Measurements from ENCODE around the gene CEP63. TPM values are rescaled to one million over a fixed set of nuclear protein-coding genes. Genes with fewer than 3 reads are reported as not detected.

CEP63 gene
- total RNA-seq, 2 experiments from 2014 or later, result 21.3 to 25.9 TPM

DNA sequence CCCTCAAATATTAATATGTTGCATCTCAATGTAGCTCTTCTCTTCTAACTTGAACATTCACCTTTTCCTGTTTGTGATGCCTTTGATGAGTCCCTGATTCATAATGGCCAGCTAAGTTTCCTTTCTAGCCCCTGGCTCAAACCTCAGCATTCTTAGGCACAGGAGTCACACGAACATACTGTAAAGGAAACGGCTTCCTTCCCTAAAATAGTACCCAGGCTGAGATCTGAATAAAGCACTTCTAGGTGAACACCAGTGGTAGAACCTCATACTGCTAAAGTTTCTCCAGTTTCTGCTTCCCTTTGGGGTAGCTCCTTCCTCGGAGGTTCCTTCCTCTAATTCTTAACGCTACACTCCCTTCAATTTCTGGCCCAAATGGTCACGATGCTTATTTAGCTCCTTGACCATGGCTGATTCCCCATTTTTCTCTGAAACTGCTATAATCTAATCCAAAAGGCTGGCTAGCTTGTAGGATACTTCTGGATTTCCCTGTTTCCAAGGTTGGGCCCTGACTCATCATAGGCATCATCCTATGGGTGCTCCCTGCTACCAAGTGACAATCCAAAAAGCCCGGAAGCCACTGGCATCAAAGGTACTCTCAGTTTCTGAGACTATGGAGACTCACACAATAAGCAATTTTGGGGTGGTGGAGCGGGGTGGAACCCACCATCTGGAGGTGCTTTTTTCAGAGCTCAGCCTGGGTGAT is 2.5 kb upstream of the CEP63 start:
- ATAC-seq, result no peak
- Mint-ChIP-seq H3K9me3 (ENCODE audit: low read depth) (no peaks in the 10 kb centered on the region), H3K27me3 (no peaks in the 10 kb centered on the region), H3K36me3 (ENCODE audit: low read depth) (peaks cover 43% of the 10 kb centered on the region), H3K4me1 (peaks cover 38% of the 10 kb centered on the region), H3K4me3 (peak overlapping the region; percentile 92), H3K27ac (peak overlapping the region; percentile 73)
- POLR2A ChIA-PET, result interaction anchor here (0.6 to 1.3 kb wide), 2 partner anchors 10 to 18 kb away, joined by 3 to 4 read pairs; no protein-coding TSS in a partner anchor
- no peak for DNase-seq
- intact Hi-C loops (cut with DNase I, micrococcal nuclease), result loop anchor here in 1 of 2 experiments (10.0 kb wide), 1 partner anchor 999 kb away; no protein-coding TSS in a partner anchor
- CTCF ChIA-PET, result interaction anchor here (1.0 to 5.7 kb wide), 8 partner anchors 9 to 285 kb away, joined by 3 to 44 read pairs (median 6); no protein-coding TSS in a partner anchor

GRCh38 chr3:134485075-134485717 is 661 bp upstream of the CEP63 start:
- Mint-ChIP-seq H3K4me3 (peak overlapping the region; percentile 92), H3K27ac (peak overlapping the region; percentile 98), H3K9me3 (ENCODE audit: low read depth) (no peaks in the 10 kb centered on the region), H3K4me1 (peaks cover 45% of the 10 kb centered on the region), H3K27me3 (no peaks in the 10 kb centered on the region), H3K36me3 (ENCODE audit: low read depth) (peaks cover 36% of the 10 kb centered on the region)
- intact Hi-C loops (cut with DNase I, micrococcal nuclease), result loop anchor here (1.0 to 10.0 kb wide), 10 partner anchors 235 to 1767 kb away; partner anchors contain the start of genes NPHP3 (in 1 of the 2), PCCB (in 1 of the 2), RYK (in 1 of the 2) and SRPRB (in 1 of the 2)
- peak; percentile 28 for DNase-seq
- peak; percentile 6 for ATAC-seq
- ChIA-PET CTCF (interaction anchor here (1.3 to 5.7 kb wide), 5 partner anchors 9 to 272 kb away, joined by 4 to 44 read pairs (median 11); no protein-coding TSS in a partner anchor), POLR2A (no interaction called here)

DNA sequence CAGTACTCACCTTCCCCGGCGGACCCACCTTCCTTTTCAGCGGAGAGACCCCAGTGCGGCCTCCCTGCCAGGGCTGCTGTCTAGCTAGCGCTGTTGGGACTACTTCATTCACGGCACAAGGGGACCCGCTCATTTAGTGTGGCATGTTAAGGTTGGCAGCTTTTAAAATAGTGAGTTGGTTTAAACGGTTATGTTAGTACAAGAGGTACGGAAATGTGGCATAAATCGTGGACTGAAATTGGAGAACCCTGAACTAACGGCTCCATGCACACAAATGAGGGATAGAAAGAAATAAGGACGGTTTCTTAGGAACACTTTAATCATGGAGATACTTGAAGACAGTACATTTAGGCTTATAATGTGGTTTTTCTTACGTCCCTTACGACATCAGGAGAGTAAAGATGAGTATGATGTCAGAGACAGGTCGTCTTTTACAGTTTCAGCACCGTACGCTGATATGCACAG is 752 bp downstream of the CEP63 start:
- H3K4me3 Mint-ChIP-seq, result peak overlapping the region; percentile 92
- peak; percentile 10 for ATAC-seq
- peaks cover 23% of the 10 kb centered on the region for H3K36me3 Mint-ChIP-seq (ENCODE audit: low read depth)
- no peaks in the 10 kb centered on the region for H3K9me3 Mint-ChIP-seq (ENCODE audit: low read depth)
- intact Hi-C loops (cut with DNase I, micrococcal nuclease), result loop anchor here (1.0 to 10.0 kb wide), 13 partner anchors 236 to 1766 kb away; partner anchors contain the start of genes NPHP3 (in 2 of the 2), SRPRB (in 2 of the 2), MSL2 (in 1 of the 2) and PCCB (in 1 of the 2)
- POLR2A ChIA-PET, result interaction anchor here (0.6 to 1.1 kb wide), 4 partner anchors 10 to 913 kb away, joined by 3 to 6 read pairs (median 4); partner anchors contain the start of gene CDV3
- no peak for DNase-seq
- no peaks in the 10 kb centered on the region for H3K27me3 Mint-ChIP-seq
- H3K27ac Mint-ChIP-seq, result peak overlapping the region; percentile 98
- peaks cover 50% of the 10 kb centered on the region for H3K4me1 Mint-ChIP-seq
- CTCF ChIA-PET, result interaction anchor here (1.0 to 5.7 kb wide), 7 partner anchors 9 to 261 kb away, joined by 3 to 44 read pairs (median 8); no protein-coding TSS in a partner anchor

DNA sequence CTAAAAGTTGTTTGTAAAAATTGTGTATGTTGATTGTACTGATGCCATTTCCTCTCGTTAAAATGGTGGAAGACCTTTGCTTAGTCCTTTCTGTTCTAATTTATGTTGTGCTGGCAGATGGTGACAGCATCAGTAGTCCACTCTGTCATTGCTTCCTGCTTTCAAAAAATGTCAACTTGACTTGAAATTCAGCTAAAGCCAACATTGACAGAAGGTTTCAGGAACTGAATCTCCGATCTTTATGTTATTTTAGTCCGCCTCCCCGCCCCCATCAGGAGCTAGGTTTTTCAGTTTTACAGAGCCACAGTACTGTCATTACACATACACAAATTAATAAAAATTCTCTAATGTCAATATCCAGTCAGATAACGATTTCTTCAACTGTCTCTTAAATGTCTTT is 1.5 kb downstream of the CEP63 start:
- peak; percentile 25 for DNase-seq
- no peaks in the 10 kb centered on the region for H3K9me3 Mint-ChIP-seq (ENCODE audit: low read depth)
- no peak for ATAC-seq

DNA sequence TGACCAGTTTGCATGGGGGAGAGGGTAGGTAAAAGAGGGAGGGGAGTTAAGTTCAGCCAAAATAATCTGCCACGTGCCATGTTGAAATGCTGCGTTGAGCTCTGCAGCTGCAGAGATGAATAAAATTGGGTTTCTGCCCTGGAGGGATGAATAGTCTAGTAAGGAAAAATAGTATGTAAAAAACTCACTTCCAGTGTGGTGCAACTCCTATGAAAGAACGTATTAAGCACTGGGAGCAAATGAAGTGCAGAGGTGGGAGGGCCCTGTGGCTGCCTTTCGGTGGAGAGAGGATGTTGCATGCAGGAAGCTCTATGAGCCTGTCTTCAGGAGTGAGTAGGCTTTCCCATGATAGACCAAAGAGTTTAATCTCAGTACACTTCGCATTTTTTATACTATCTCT is 8.6 kb downstream of the CEP63 start:
- H3K4me3 Mint-ChIP-seq, result no peak overlapping the region

More for the DNA sequence above, 1.5 kb downstream of the CEP63 start:
- H3K4me1 Mint-ChIP-seq, result peaks cover 50% of the 10 kb centered on the region
- ChIA-PET CTCF (interaction anchor here (1.0 to 3.0 kb wide), 7 partner anchors 9 to 262 kb away, joined by 3 to 12 read pairs (median 3); no protein-coding TSS in a partner anchor), POLR2A (interaction anchor here (0.6 kb wide), 1 partner anchor 976 kb away, joined by 3 read pairs; no protein-coding TSS in a partner anchor)
- peak overlapping the region; percentile 98 for H3K27ac Mint-ChIP-seq
- no peaks in the 10 kb centered on the region for H3K27me3 Mint-ChIP-seq
- intact Hi-C loops (cut with DNase I, micrococcal nuclease), result loop anchor here (2.0 to 10.0 kb wide), 10 partner anchors 250 to 1765 kb away; partner anchors contain the start of genes MSL2 (in 1 of the 2), NPHP3 (in 1 of the 2), PCCB (in 1 of the 2) and SRPRB (in 1 of the 2)
- H3K36me3 Mint-ChIP-seq (ENCODE audit: low read depth), result peaks cover 23% of the 10 kb centered on the region
- H3K4me3 Mint-ChIP-seq, result peak overlapping the region; percentile 92

DNA sequence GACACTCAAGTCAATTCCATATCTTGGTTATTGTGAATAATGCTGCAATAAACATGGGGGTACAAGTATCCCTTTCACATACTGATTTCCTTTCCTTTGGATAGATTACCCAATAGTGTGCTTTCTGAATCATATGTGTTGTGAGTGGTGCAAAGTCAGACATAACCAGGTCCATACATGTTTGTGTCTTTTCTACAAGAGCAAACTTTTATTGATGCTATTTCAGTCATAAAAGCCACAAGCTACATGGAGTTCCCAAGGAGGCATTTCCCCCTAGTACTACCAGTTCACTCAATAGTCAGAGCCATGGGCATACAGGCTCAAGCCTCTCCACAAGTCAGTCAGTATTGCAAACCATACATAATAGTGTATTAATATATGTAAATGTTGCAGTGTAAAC is 10.1 kb downstream of the CEP63 start:
- Mint-ChIP-seq H3K4me1 (peaks cover 54% of the 10 kb centered on the region), H3K27ac (no peak overlapping the region), H3K36me3 (ENCODE audit: low read depth) (peaks cover 54% of the 10 kb centered on the region), H3K9me3 (ENCODE audit: low read depth) (peaks cover 5% of the 10 kb centered on the region), H3K27me3 (no peaks in the 10 kb centered on the region), H3K4me3 (no peak overlapping the region)
- POLR2A ChIA-PET, result no interaction called here
- intact Hi-C loops (cut with DNase I, micrococcal nuclease), result no loop called here
- ATAC-seq (no peak), DNase-seq (no peak)
- CTCF ChIA-PET, result interaction anchor here (0.7 to 1.7 kb wide), 3 partner anchors 9 to 23 kb away, joined by 3 to 7 read pairs (median 3); no protein-coding TSS in a partner anchor

More for the DNA sequence above, 8.6 kb downstream of the CEP63 start:
- CTCF ChIA-PET, result interaction anchor here (1.1 to 1.7 kb wide), 2 partner anchors 10 to 17 kb away, joined by 4 to 7 read pairs; no protein-coding TSS in a partner anchor
- Mint-ChIP-seq H3K27me3 (no peaks in the 10 kb centered on the region), H3K36me3 (ENCODE audit: low read depth) (peaks cover 42% of the 10 kb centered on the region), H3K4me1 (peaks cover 53% of the 10 kb centered on the region), H3K27ac (no peak overlapping the region), H3K9me3 (ENCODE audit: low read depth) (no peaks in the 10 kb centered on the region)
- ATAC-seq (peak; percentile 39), DNase-seq (no peak)
- POLR2A ChIA-PET, result no interaction called here
- intact Hi-C loops (cut with DNase I, micrococcal nuclease), result no loop called here

DNA sequence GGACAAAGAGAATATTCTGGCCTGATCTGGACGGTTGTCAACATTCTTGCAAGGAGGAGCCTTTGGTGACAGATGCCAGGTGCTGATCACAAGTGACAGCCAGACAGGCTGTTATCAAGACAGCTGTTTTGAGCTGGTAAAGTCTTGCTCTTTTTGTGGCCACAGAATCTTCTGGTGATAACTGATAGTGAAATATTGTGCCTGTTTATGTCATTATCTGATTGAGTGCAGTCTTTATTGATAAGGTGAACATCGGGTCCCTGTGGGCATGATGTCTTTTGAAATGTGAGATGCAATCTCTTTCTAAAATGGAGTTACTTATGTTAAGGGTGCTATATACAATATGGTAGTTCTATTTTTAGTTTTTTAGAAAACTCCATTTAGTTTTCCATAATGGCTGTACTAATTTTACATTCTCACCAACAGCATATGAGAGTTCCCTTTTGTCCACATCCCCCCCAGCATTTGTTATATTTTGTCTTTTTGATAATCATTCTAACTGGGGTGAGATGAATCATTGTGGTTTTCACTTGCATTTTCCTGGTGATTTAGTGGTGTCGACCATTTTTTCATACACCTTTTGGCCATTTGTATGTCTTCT is 10.7 kb downstream of the CEP63 start:
- CTCF ChIA-PET, result interaction anchor here (0.7 kb wide), 1 partner anchor 9 kb away, joined by 3 read pairs; no protein-coding TSS in a partner anchor
- intact Hi-C loops (cut with DNase I, micrococcal nuclease), result no loop called here
- POLR2A ChIA-PET, result interaction anchor here (0.6 kb wide), 1 partner anchor 10 kb away, joined by 4 read pairs; no protein-coding TSS in a partner anchor

GRCh38 chr3:134503266-134503665 is 17.4 kb downstream of the CEP63 start:
- no peak for DNase-seq
- POLR2A ChIA-PET, result no interaction called here
- intact Hi-C loops (cut with DNase I, micrococcal nuclease), result no loop called here
- Mint-ChIP-seq H3K27me3 (no peaks in the 10 kb centered on the region), H3K9me3 (ENCODE audit: low read depth) (peaks cover 24% of the 10 kb centered on the region), H3K4me3 (no peak overlapping the region), H3K36me3 (ENCODE audit: low read depth) (peaks cover 75% of the 10 kb centered on the region), H3K4me1 (peaks cover 26% of the 10 kb centered on the region), H3K27ac (no peak overlapping the region)
- no peak for ATAC-seq
- CTCF ChIA-PET, result interaction anchor here (0.6 to 2.0 kb wide), 6 partner anchors 10 to 432 kb away, joined by 3 to 5 read pairs (median 4); no protein-coding TSS in a partner anchor

More for the DNA sequence above, 10.7 kb downstream of the CEP63 start:
- Mint-ChIP-seq H3K27me3 (no peaks in the 10 kb centered on the region), H3K4me3 (no peak overlapping the region), H3K4me1 (peaks cover 53% of the 10 kb centered on the region), H3K36me3 (ENCODE audit: low read depth) (peaks cover 60% of the 10 kb centered on the region), H3K9me3 (ENCODE audit: low read depth) (peaks cover 5% of the 10 kb centered on the region), H3K27ac (no peak overlapping the region)
- DNase-seq (no peak), ATAC-seq (peak; percentile 60)

GRCh38 chr3:134504132-134504531 is 18.3 kb downstream of the CEP63 start:
- peaks cover 24% of the 10 kb centered on the region for H3K9me3 Mint-ChIP-seq (ENCODE audit: low read depth)
- peaks cover 18% of the 10 kb centered on the region for H3K4me1 Mint-ChIP-seq
- H3K27ac Mint-ChIP-seq, result no peak overlapping the region
- DNase-seq (no peak), ATAC-seq (no peak)
- intact Hi-C loops (cut with DNase I, micrococcal nuclease), result no loop called here
- ChIA-PET POLR2A (no interaction called here), CTCF (interaction anchor here (0.7 to 2.0 kb wide), 2 partner anchors 11 to 17 kb away, joined by 3 to 5 read pairs; no protein-coding TSS in a partner anchor)
- H3K4me3 Mint-ChIP-seq, result no peak overlapping the region
- no peaks in the 10 kb centered on the region for H3K27me3 Mint-ChIP-seq
- peaks cover 73% of the 10 kb centered on the region for H3K36me3 Mint-ChIP-seq (ENCODE audit: low read depth)

DNA sequence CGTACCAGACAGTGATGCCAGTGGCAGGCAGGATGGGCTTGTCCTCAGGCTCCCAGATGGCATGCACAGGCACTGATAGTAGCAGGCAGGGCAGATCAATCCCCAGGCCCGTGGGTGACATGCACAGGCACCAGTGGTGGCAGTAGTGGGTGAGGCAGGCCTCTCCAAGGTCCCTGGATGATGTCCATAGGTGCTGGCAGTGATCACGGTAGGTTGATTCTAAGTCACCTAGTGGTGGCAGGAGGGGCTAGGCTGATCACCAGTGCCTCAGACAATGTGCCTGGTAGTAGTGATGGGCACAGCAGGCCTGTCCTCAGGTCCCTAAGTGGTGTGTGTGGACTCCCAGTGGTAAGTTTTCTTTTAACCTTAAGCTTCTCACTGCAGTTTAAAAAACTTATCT is 19.6 kb downstream of the CEP63 start:
- peaks cover 24% of the 10 kb centered on the region for H3K9me3 Mint-ChIP-seq (ENCODE audit: low read depth)
- no peak for ATAC-seq
- no peak overlapping the region for H3K4me3 Mint-ChIP-seq
- peaks cover 75% of the 10 kb centered on the region for H3K36me3 Mint-ChIP-seq (ENCODE audit: low read depth)
- H3K27ac Mint-ChIP-seq, result no peak overlapping the region
- no peaks in the 10 kb centered on the region for H3K27me3 Mint-ChIP-seq
- ChIA-PET POLR2A (no interaction called here), CTCF (no interaction called here)
- no peak for DNase-seq
- intact Hi-C loops (cut with DNase I, micrococcal nuclease), result no loop called here
- peaks cover 13% of the 10 kb centered on the region for H3K4me1 Mint-ChIP-seq

Data from activated CD4-positive, alpha-beta T cell treated with anti-CD3 and anti-CD28 coated beads for 36 hours (primary cell).